ENCODE measurements around the gene KAZN.

Gene KAZN

DNA sequence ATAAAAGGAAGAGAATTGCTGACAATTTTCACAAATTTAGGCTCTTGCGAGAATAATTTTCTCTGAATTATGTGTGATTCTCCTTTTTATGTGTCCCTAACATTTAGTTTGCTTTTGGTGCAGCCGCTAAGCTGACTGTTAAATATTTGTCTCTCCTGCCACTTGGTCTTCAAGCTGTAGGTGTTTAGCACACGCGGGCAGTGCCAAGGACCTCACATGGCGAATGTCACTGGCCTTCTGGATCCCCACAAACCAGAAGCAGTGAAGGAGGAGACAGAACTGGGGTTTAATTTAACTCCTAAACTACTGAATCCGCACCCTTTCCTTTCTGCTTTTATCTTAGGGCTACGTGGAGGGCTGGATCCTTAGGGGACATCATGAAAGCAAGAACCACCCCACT is 120.0 kb downstream of the KAZN start:
- no peak for DNase-seq

DNA sequence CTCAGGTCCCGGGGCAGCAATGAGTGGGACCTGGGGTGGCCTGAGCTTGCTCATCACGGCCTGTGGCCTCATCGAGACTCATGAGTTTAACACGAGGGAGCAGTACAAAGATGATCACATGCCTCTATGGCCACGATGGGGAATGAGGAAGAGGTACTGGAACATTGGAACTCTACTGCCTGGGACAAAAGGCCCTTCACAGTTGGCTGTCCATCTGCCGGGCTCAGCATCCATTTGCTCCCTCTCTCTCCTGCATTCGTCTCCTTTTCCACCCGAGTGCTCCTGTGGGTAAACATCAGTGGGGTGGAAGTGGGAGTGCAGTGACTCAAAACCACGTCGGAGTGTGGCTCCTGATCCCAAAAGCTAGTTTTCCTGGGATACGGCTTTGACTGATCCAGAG is 124.9 kb downstream of the KAZN start:
- no peak for DNase-seq

DNA sequence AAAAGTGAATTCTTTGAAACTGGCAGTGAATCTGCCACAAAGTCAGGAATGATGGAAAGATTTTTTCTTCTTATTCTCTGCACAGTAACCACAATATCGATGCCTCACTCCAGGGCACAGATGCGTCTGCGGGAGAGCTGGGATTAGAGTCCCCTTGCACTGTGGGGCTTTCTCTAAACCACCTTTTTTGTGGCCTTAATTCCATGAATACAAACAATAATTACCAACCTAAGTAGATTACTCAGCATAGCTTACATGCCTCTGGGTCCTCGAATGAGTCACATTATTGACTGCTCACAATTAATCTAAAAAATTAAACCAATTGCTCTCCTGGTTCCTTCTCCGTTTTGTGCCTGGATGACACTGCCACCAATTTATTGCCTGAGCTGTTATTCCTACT is 125.8 kb downstream of the KAZN start:
- DNase-seq: no peak

DNA sequence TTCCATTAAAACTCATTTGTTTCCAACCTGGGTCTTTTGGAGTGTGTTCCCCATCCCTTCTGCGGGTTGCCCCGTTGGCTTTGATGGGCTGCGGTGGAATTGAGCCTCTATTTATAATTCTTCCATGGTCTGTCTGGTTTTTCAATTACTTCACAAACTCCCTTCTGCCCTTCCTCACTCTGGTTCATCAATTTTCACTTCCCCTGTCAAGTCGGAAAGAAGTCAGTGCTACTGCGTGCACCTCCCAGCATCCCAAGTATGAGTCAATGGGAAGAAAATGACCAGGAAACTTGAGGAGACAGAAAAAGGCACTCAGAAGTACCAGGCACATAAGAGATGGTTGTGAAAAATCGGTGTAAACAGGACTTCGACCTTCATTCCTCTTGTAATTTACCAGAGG is 126.2 kb downstream of the KAZN start:
- no peak for DNase-seq

DNA sequence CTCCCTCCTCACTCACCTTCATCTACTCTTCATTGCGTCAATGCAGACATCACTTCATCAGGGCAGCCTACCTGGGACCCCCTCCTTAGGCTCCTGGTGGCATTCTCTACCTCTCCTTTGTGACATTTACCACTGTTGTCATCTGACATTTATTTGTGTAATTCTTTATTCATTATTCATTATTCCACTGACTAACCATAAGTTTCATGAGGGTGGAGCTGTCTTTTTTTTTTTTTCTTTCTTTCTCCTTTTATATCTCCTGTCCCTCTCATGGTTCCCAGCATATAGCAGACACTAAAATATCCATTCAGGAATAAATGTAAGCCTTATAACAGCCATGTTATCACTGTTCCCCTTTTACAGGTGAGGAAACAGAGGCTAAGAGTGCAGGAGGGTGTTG is 126.8 kb downstream of the KAZN start:
- DNase-seq: no peak

DNA sequence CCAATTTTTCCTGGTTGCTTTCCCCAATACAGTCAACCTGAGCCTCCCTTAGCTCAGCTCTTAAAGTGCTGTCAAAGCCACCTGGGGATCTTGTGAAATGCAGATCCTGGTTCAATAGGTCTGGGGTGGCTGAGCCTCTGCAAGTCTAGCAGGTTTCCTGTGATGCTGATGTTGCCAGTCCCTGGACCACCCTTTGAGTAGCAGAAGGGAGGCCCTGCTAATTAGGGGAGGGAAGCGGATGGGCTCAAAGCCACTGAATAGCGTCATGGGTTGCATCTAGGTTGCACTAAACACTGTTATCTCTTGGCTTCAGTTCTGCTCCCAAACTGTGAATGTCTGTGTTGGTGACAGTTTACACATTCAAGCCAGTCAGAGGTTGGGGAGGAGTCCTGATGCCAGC is 127.2 kb downstream of the KAZN start:
- no peak for DNase-seq

DNA sequence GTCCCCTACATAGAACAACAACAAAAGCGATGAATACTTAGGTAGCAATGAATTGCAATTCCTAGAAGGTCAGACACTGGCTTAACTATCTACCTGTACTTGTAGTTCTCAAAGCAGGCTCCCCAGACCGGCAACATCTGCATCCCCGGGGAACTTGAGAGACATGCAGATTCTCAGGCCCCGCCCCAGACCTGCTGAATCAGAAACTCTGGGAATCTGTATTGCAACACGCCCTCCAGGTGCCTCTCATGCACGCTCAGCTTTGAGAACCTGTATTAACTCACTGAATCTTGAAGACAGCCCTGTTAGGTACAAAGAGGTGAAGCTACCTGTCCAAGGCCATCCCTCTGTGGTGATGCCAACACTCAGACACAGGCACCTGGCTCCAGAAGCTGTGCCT is 128.1 kb downstream of the KAZN start:
- DNase-seq: no peak

DNA sequence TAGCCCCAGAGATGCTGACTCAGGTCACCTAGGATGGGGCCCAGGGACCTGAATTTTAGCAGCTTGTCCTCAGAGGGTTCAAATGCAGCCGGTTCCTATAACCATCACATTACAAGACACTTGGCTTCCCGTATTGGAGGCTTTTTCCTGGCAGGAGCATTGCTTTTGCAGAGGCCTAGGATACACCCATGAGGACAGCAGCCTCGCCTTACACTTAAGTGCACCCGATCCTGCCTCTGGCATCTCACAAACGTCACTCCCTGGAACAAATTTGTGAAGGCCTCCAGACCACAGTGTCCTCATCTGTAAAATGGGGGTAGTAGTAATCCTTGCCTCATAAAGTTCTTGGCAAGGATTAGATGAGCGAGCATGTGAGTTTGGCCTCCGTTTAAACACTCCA is 130.0 kb downstream of the KAZN start:
- no peak for DNase-seq

DNA sequence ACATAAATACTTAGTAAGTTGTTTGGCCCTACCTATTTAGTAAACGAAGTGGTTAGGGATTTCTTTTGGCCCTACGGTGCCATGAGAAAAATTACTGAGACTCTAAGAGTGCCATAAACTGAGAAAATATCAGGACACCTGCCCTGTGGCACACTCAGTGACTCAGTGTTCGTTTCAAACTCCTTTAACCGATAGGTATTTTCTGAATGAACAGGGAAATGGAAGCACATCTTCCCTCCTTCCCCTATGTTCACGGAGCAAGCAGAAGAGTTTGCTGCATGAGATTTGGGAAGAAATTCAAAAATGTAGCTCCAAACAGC is 134.2 kb downstream of the KAZN start:
- no peak for DNase-seq

DNA sequence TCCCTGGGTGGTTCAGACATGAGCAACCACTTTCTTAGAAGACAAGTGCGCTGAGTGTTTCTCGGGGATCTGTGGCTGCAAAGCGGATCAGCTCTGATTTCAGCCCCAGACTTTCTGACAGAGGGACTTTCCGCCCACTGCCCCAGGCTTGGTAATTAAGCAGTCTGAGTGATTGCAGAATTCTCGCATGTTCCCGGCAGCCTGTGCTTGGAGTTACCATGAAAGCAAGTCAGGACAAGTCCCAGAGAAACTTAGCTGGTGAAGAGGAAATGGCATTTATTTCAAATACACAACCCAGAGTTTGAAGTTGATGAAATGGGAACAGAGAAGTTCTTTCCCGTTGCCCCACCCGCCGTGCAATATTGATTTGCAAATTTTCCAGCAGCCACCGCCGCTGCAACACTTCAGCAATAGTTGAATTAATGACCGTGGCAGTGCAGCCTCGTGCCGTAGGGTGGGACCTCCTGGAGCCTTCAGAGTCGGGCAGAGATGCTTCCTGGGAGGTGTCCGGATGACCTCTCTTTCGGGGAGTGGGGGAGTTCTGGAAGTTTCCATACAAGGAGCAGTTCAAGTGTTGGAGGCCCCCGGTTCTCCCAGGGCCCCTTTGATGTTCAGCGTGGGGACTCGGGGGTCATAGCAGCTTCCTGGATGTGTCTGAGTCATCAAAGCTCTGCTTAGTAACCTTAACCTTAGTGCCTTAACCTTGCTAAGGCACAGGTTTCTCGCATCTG is 134.7 kb downstream of the KAZN start:
- DNase-seq: no peak

DNA sequence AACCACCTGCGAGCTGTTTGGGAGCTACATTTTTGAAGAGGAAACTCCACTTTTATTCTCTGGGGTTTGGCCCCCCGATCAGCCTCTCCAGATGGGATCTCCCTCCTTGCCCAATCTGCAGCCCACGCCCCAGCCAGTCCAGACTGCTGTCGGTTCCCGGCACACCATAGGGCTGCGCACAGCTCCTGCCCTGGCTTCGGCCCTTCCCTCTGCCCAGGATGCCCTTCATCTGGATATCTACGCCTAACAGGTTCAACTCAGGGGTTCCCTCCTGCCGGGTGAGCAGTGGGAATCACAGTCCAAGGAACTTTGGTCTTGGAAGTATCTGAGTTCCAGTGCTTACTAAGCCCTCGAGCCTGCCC is 135.3 kb downstream of the KAZN start:
- DNase-seq: no peak

DNA sequence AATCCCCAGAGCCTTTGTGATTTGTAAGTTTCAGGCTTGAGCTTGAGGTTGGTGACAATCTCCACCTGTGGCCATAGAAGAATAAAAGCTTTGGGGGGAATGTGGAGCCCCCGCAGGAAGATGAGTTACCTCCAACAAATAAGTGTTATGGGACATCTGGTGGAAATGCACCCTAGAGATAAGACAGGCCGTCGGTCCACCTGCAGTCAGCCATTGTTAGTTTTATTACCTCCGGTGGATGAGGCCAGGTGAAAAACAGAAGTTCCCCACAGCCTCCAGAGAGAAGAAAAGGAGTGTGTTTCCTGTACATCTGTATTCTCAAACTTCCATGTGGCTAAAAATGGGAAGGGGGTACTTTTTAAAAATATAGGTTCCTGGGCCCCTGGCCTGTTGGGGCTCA is 137.4 kb downstream of the KAZN start:
- DNase-seq: no peak

DNA sequence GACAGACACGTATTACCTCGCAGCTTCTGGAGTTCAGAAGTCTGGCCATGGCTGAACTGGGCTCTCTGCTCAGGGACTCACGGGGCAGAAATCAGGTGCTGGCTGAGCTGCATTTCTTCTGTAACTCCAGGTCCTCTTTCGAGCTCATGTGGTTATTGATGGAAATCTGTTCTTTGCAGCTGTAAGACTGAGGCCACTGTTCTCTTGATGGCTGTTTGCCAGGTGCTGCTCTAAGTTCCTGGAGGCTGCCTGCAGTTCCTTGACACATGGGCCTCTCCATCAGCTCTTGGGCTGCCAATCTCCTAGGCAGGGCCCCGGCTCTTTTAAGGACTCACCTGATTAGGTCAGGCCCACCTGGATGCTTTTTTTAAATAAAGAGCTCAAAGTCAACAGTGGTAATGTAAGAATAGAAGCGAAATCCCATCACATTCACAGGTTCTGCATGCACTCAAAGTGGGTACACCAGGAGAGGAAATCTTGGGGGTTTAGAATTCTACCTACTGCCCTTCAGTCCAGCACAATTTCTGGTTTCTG is 139.1 kb downstream of the KAZN start:
- DNase-seq: no peak

DNA sequence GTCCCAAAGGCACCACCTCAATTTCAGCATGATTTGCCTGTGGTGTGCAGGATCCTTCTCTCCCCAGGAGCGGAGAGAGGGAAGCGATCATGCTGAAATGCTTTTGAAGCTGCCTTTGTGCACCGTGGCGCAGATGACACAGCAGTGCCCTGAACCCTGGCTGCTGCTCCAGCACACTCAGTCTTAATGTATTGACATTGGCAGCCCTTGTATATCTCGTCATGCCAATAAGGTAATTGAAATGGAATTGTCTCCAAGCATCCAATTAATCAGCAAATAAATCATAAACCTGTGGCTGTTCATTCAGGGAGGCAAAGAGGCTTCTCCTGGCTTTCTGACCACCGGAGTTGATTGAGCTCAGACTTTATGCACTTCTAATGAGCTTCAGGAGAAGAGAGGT is 139.8 kb downstream of the KAZN start:
- no peak for DNase-seq

DNA sequence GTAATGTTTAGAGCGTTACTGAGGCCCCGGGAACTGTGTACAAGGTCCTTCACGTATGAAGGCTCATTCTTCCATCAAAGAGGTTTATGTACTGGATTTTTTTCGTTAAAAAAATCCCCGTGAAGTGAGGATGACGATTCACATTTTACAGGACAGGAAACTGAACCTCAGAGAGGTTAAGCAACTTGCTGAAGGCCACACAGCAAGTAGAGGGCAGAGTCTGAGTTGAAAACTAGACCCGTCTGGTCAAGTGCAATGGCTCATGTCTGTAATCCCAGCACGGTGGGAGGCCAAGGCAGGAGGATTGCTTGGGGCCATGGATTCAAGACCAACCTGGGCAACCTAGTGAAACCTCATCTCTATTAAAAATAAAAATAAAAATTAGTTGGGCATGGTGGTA is 140.2 kb downstream of the KAZN start:
- no peak for DNase-seq

DNA sequence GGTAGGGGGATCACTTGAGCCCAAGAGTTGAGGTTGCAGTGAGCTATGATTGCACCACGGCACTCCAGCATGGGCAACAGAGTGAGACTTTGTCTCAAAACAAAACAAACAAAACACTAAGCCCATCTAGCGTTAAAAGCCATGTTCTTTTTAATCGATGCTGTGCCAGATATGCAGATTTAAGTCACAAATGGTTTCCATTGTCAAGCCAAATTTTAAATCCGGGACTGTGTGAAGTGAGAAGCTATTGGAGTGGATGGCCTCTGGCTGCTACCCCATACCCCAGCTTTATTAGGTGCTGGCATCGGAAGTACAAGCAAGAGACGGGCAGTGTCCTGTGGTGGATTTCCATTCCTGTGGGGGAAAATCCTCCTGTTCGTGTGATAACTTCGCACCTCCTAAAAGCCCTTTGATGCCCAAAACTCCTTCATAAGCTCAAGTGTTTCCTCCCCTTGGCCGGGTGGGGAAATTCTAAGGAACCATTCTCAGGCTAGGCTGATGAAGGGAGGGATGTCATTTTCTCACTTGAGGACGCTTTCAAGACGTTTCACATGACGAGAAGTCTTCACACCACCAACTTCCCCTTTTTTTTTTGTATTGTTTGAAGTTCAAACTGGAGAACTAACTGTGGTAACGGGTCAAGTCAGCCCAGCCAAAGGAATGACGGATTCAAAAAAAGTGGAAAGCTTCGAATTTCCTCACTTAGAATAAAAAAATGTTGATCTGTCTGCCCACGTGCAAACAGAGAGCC is 140.8 kb downstream of the KAZN start:
- no peak for DNase-seq

DNA sequence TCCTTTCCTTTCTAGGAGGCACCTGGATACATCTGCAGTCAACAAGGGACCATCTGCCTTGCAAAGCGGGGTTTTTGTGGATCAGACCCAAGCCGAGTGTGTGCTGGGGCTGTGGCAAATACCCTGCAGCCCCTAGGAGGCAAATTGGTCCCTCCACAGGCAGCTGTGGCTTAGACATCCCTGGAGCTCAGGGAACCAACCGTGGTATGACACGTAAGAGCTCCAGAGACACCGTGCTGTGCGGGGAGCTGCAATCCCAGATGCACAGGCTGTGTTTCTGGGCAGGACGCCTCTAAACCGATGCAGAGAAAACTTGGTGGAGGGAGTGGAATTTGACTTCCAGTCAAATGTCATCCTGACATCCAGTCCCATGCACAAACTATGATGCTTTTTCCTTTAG is 141.5 kb downstream of the KAZN start:
- DNase-seq: no peak

DNA sequence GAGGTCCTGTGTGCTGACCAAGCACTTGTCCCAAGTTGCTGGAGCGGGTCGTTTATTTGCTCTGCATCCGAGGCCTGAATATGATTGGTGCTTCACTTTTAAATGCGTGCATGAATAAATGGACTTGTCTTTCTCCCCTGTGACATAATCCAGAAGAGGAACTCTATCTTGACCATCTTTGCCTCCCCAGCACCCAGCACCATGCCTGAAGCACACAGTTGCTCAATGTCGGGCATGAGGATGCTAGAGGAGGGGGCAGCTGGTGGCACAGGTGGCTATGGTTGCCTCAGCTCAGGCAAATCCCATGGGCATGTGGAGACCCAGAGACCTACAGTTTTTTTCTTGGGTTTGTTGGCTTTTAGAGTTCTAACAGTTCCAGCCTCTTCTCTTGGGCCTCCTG is 142.6 kb downstream of the KAZN start:
- DNase-seq: no peak

DNA sequence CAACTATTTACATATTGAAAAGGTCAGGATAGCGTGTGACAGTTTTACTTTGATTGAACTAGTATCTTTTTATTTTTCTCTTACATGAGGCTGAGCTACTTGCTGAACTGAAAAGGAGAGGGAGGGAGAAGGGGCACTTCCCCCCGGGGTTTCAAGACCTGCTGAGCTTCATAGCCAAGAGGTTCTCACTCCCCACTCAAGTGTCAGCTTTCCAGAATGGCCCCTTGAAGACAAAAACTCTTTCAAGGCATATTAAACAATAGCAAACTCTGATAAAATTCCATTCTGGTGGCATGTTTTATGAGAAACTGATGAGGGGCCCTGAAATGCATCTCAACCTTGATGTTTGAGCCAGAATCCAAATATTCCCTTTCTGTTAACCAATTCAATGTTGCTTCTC is 143.0 kb downstream of the KAZN start:
- no peak for DNase-seq

DNA sequence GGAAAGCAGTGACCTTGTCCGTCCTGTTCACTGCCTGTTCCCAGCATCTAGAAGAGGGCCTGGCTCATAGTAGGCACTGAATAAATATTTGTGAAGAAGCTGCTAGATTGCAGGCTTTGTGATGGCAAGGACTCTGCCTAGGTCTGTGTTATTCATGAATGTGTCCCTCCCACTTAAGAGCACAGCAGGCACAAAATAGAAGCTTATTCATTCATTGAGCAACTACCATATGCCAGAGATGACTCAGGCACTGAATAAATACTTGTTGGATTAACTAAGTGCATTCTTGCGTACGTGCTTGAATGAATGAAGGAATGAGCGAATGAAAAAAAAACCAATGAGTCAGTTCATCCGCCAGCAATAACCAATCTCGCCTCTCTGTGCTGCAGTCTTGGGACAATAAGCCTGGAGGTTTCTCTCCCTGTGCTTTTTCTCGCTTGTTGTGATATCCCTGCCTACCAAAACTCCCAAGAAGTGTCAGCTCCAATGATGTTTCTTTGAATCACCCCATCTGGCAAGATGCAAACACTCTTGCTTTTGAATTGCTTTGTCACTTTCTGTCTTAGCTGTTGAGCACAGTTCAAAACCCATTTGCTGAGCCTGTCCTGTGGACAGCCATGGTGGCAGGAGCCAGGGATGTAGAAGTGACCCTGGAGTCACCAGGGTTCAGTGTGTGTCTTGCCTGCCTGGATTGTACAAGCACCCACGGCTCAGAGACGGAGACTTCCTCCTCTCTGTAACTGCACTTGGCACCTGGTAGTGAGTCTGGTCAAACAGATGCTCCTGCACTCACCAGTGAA is 143.9 kb downstream of the KAZN start:
- peak; percentile 36 for DNase-seq

DNA sequence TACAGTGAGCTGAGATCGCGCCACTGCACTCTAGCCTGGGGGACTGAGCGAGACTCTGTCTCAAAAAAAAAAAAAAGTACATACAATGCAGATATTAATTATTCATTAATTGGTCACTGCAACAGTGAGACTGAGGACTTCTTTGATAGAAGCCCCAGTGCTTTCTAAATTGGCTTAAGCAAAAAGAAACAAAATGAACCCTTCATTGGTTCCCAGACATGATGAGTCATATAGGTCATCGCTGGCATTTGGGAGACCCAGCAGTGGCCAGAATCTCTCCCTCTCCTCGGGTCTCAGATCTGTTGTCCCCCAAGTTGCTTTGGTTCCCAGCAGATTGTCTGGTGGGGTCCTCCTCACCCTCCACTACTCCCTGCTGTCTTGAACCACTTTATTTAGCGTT is 144.9 kb downstream of the KAZN start:
- DNase-seq: no peak

DNA sequence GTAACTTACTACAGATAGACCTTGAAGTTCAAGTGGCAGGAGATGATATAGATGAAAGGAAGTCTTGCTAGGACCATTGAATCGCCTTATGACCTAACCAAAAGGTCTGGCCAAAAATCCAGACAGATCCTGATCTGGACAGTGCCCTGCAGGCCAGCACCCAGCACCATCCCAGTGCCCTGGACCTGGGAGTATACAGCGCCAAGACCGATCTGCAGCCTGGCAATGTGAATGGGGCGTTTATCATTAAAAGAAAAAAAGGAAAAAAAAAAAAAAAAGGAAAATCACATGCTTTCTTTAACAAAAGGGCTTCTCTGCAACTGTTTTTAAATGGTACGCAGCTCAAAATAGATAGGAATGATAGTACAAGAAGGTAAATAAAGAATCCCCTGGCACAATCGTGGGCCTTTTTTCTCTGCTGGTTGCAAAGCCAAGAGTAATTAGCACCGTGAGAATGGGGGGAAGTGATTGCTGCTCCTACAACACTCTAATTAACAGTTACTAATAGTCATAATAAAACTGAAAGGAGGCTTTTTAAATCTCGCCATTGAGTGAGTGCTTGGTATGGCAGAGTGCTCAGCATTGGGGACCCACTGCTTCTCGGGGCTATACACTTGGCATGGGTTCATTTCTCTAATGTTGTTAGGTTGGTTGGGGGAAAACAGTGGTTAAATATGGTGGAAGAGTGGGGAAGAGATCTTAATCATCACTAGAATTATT is 146.7 kb downstream of the KAZN start:
- DNase-seq: no peak

DNA sequence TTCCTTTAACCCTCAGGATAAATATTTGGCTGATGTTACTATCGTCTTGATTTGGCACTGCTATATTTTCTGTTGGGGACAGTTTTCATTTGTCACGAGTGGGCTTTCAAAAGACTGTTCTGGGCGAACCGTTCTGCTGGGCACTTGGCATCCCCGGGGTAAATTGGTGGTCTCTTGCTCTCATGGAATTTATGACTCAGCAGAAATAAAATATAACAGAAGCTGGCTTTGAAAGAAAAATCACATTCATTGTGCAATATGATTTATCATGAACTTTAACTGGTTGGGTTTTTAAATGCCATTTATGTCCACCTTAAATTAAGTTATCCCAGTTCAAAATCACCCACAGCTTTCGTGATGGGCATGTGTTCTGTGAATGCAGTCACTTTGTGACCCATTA is 147.3 kb downstream of the KAZN start:
- no peak for DNase-seq

All from DMS 273 treated with DMSO at 0.1 percent for 48 hours (cell line).